GM19035 (cell line): ENCODE results near the gene RNF44.
A peak's percentile ranks its signal among the peaks of the same experiment; 100 is the strongest.

Source experiments
- ATAC-seq: cut with Tn5 transposase; IDR thresholded peaks from one replicate; pipeline ENCODE4 v1.9.1; 2021; ENCODE audit not compliant: unreplicated experiment

The RNF44 gene

GRCh38 chr5:176536902-176537553 lies at the start of gene RNF44:
Gene RNF44, minus strand, starts transcription at chr5:176537402. Its CDS starts 4,930 bp downstream, at chr5:176532472.
- ATAC-seq = peak; percentile 60

- ATAC-seq = no peak
These were observed 45.9 kb upstream of the RNF44 start for GRCh38 chr5:176583076-176583475.

DNA sequence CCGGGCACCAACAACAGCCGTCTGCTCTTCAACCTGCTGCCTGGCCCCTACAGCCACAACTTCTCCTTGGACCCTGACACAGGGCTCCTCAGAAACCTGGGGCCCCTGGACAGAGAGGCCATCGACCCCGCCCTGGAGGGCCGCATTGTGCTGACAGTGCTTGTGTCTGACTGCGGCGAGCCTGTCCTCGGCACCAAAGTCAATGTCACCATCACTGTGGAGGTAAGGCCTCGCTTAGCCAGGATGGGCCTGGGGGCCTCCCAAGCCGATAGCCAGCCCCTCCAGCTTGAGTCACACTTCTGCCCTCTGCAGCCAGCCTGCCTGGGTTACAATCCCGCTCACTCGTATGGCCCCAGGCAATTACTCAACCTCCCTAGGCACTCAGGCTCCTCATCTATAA lies 44.2 kb upstream of the RNF44 start:
- ATAC-seq = no peak

- ATAC-seq = no peak
These were observed 42.1 kb upstream of the RNF44 start for GRCh38 chr5:176579323-176579722.

GRCh38 chr5:176578391-176578808 lies 41.2 kb upstream of the RNF44 start:
- ATAC-seq = no peak

GRCh38 chr5:176577312-176578176 lies 40.3 kb upstream of the RNF44 start:
- no peak for ATAC-seq

- no peak for ATAC-seq
These were observed 38.6 kb upstream of the RNF44 start for GRCh38 chr5:176575488-176576422.

DNA sequence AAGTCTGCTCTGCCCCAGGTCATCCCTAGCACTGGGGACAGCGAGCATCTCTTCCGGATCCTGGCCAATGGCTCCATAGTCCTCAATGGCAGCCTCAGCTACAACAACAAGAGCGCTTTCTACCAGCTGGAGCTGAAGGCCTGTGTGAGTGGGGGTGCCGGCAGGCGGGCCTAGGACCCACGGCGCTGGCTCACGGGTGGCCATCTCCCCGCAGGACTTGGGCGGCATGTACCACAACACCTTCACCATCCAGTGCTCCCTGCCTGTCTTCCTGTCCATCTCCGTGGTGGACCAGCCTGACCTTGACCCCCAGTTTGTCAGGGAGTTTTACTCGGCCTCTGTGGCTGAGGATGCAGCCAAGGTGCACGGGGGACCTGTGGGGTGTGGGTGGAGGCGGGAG lies 37.9 kb upstream of the RNF44 start:
- no peak for ATAC-seq

- ATAC-seq = peak; percentile 21
These were observed 37.0 kb upstream of the RNF44 start for GRCh38 chr5:176574297-176574591.

- ATAC-seq = peak; percentile 70
These were observed 36.5 kb upstream of the RNF44 start for GRCh38 chr5:176573564-176574296.

GRCh38 chr5:176570044-176570443 lies 32.8 kb upstream of the RNF44 start:
- no peak for ATAC-seq

GRCh38 chr5:176568657-176569056 lies 31.5 kb upstream of the RNF44 start:
- ATAC-seq = no peak

DNA sequence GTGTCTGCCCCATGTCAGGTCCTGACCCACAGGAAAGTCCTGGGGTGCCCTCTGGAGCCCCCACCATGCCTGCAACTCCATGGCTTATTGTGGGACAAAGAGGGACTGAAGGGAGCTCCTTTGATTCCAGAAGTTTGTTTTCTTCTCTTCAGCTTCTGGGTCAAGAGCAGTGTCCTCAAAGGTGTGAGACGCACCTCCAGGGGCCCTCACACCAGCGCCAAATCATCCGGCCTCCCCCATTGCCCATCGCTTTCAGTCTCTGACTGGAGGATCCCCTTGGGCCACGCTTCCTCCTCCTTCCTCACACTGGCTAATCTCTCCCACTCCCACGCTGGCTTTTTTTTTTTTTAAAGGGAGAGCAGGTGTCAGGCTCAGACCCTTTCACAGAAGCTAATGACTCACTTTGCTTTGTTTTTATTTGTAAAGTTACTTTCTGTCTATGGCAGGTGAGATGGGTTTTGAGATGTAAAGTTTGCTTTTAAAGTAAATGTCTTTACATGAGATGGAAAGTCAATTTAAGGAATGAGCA lies 28.6 kb upstream of the RNF44 start:
- ATAC-seq = no peak

DNA sequence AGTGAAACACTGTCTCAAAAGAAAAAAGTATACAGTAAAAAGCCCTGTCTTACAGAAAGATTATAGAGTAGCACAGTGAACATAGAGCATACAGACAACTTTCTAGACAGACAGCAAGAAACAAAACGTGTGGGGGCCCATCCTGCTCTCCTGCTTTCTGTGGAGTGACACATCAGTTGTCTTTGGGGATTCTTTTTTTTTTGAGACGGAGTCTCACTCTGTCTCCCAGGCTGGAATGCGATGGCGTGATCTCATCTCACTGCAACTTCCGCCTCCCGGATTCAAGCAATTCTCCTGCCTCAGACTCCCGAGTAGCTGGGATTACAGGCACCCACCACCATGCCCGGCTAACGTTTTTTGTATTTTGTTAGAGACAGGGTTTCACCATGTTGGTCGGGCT lies 26.8 kb upstream of the RNF44 start:
- no peak for ATAC-seq

DNA sequence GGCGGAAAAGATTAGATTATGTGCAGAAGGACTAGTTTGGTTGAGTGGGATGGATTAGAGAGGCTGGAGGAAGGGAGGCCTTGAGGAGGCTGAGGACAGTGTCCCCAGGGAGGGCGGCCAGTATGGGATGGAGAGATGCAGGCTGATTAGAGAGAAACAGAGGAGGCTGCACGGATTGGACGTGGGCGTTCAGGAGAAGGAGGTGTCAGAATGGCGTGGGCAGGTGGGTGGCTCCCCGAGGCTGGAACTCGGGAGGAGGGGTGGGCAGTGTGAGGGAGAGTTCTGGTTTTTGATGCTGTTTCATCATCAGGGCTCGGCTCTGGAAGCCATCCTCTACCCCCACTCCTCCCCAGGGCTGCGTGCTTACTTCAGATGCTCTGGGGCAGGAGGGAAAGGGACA lies 25.0 kb upstream of the RNF44 start:
- ATAC-seq = no peak

- ATAC-seq = no peak
These were observed 24.1 kb upstream of the RNF44 start for GRCh38 chr5:176561259-176561658.

- ATAC-seq = no peak
These were observed 23.2 kb upstream of the RNF44 start for GRCh38 chr5:176560364-176560763.

DNA sequence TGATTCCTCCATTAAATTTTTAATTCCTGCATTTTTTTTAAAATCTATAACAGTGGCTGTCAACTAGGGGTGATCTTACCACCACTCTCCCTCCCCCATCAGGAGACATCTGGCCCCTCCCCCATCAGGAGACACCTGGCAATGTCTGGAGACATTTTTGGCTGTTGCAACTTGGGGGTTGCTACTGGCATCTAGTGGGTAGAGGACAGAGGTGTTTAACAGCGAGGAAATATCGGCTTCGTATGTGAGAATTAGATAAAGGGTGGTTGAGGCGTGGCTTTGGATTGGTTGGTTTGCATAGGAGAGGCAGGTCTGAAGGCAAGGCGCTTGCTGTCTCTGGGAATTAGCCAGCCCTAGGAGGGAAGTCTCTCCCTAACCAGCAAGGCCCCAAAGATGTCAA lies 22.5 kb upstream of the RNF44 start:
- no peak for ATAC-seq

DNA sequence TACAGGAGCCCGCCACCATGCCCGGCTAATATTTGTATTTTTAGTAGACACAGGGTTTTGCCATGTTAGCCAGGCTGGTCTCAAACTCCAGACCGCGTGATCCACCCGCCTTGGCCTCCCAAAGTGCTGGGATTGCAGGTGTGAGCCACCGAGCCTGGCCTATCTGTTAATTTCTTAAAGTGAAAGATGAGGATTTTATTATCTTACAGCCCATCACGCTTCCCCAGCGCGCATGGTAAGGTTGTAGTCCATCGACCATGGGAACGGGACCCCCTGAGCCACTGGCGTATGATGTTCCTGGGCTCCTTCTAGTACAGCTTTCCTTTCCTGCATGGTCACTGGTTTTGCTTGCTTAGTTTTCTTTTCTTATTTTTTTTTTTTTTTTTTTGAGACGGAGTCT lies 20.6 kb upstream of the RNF44 start:
- ATAC-seq = no peak

DNA sequence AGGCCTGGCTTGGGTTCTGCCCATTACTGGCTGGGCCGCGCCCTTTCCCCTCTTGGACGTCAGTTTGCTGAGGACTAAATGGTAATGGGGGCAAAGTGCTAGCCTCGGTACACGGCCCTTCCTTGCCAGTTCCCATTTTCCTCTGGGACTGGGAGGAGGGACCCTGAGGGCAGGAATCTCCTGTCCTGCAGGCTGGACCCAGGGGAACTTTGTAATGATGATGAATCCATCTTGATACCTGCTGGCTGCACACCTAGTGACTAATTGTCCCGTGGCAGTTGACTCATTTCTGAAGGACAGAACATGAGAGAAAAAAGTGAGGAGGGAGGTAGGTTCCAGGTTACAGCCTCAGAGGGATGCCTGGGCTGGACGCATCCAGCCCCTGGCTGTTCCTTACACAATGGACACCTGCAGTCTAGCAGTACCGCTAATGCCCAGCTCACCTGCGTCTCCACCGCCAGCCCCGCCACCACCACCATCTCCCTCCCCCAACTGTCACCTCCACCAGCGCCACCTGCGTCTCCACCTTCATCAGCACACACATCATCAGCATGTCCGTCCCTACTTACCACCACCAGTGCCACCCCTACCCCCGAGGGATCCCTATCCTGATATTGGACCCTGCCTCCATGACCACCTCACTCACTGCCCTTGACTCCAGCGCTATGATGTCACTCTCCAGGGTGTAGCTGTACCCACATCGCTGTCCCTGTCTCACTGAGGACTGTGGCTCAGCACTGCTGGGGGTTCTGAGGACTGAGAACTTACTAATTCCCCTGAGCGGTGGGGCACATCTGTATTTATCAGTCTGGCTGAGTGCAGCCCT lies 16.3 kb upstream of the RNF44 start:
- ATAC-seq = no peak
